CD14-positive monocyte (primary cell): ENCODE measurements around the gene RALB. TPM values are rescaled to one million over a fixed set of nuclear protein-coding genes. Genes with fewer than 3 reads are reported as not detected.
A peak's percentile ranks its signal among the peaks of the same experiment; 100 is the strongest.

Experiments used
- DNase-seq, 3 donors: peaks; one replicate each; pipeline ENCODE4 v3.0.0-alpha.2; 2011 to 2022
- H2AFZ ChIP-seq: 2 replicates; pipeline ENCODE4 v1.6.0; 2012; ENCODE audit warnings: mild to moderate bottlenecking, low read depth, low read length, inconsistent platforms; ENCODE audit not compliant: insufficient read depth, poor library complexity, severe bottlenecking
- H3K27ac ChIP-seq, 2 donors: 1 replicate in 1 of 2; 2 replicates in 1 of 2; pipeline ENCODE4 v1.5.1; 2012 to 2013; ENCODE audit warnings: low read length in 2 of 2, control low read depth in 1 of 2, inconsistent platforms in 1 of 2, low read depth in 1 of 2, mild to moderate bottlenecking in 1 of 2
- H3K27me3 ChIP-seq, 2 donors: one replicate each; pipeline versions ENCODE4 v1.6.0 to v1.6.1; 2011 to 2013; ENCODE audit warnings: low read length in 2 of 2; ENCODE audit not compliant: control insufficient read depth in 2 of 2, insufficient read depth in 2 of 2
- H3K36me3 ChIP-seq, 2 donors: replicated peaks in 1 of 2; 1 replicate in 1 of 2; 2 replicates in 1 of 2; pipeline versions ENCODE4 v1.5.1 to v1.6.1; 2012 to 2013; ENCODE audit warnings: low read length in 2 of 2, control low read depth in 1 of 2, inconsistent platforms in 1 of 2, mild to moderate bottlenecking in 1 of 2; ENCODE audit not compliant: insufficient read depth in 2 of 2, control insufficient read depth in 1 of 2
- H3K4me1 ChIP-seq, 2 donors: 1 replicate in 1 of 2; 2 replicates in 1 of 2; pipeline versions ENCODE4 v1.5.1 to v1.6.1; 2012 to 2013; ENCODE audit warnings: low read length in 2 of 2, control low read depth in 1 of 2, inconsistent platforms in 1 of 2, mild to moderate bottlenecking in 1 of 2, moderate library complexity in 1 of 2; ENCODE audit not compliant: insufficient read depth in 2 of 2, control insufficient read depth in 1 of 2
- H3K4me2 ChIP-seq: replicated peaks from 2 replicates; pipeline ENCODE3; 2012; ENCODE audit warnings: low read length, moderate library complexity, mild to moderate bottlenecking; ENCODE audit not compliant: poor library complexity, severe bottlenecking; ENCODE audit errors: extremely low read depth
- H3K4me3 ChIP-seq, 3 experiments: fragments of 200-600 bp in 1 of 3; sonication (generic) in 1 of 3; replicated peaks in 1 of 3; 1 replicate in 2 of 3; 2 replicates in 1 of 3; pipeline ENCODE4 v1.5.1; 2011 to 2013; ENCODE audit warnings: low read length in 3 of 3, mild to moderate bottlenecking in 3 of 3, control low read depth in 2 of 3, low read depth in 2 of 3, inconsistent platforms in 1 of 3, moderate library complexity in 1 of 3
- H3K79me2 ChIP-seq: 2 replicates; pipeline ENCODE4 v1.6.0; 2012; ENCODE audit warnings: mild to moderate bottlenecking, control low read depth, inconsistent platforms, low read length, moderate library complexity; ENCODE audit not compliant: insufficient read depth
- H3K9ac ChIP-seq: 2 replicates; pipeline ENCODE4 v1.6.0; 2017; ENCODE audit warnings: low read length, mild to moderate bottlenecking; ENCODE audit not compliant: insufficient read depth, poor library complexity, severe bottlenecking
- H3K9me3 ChIP-seq, 2 donors: replicated peaks in 1 of 2; 1 replicate in 1 of 2; 2 replicates in 1 of 2; pipeline versions ENCODE4 v1.5.1 to v1.6.1; 2012 to 2013; ENCODE audit warnings: low read length in 2 of 2, control low read depth in 1 of 2; ENCODE audit not compliant: control insufficient read depth in 1 of 2, insufficient read depth in 1 of 2
- H4K20me1 ChIP-seq: 2 replicates; pipeline ENCODE4 v1.6.0; 2012; ENCODE audit warnings: mild to moderate bottlenecking, low read length, control low read depth, moderate library complexity; ENCODE audit not compliant: insufficient read depth
- H3K27ac Mint-ChIP-seq, 7 donors: one replicate each; pipeline ENCODE4 v1.8.0; 2020; ENCODE audit warnings: mild to moderate bottlenecking in 7 of 7, mixed read lengths in 7 of 7, moderate library complexity in 6 of 7, inconsistent platforms in 2 of 7
- H3K27me3 Mint-ChIP-seq, 3 donors: one replicate each; pipeline ENCODE4 v1.8.0; 2021 to 2022; ENCODE audit warnings: low read depth in 3 of 3, mild to moderate bottlenecking in 3 of 3, mixed read lengths in 3 of 3, moderate library complexity in 3 of 3, inconsistent platforms in 1 of 3
- H3K36me3 Mint-ChIP-seq, 2 donors: one replicate each; pipeline ENCODE4 v1.8.0; 2020; ENCODE audit warnings: mixed read lengths in 2 of 2, inconsistent platforms in 1 of 2, mild to moderate bottlenecking in 1 of 2
- H3K4me1 Mint-ChIP-seq: one replicate; pipeline ENCODE4 v1.8.0; 2020; ENCODE audit warnings: mild to moderate bottlenecking, mixed read lengths
- H3K4me3 Mint-ChIP-seq, 2 donors: one replicate each; pipeline ENCODE4 v1.8.0; 2020; ENCODE audit warnings: mild to moderate bottlenecking in 2 of 2, mixed read lengths in 2 of 2, moderate library complexity in 1 of 2
- H3K9me3 Mint-ChIP-seq, 7 donors: one replicate each; pipeline ENCODE4 v1.8.0; 2020 to 2022; ENCODE audit warnings: mixed read lengths in 7 of 7, mild to moderate bottlenecking in 6 of 7, moderate library complexity in 6 of 7, inconsistent platforms in 2 of 7
- WGBS: methylation state at CpG from one replicate; pipeline ENCODE4 v1.1.5; 2013; ENCODE audit warnings: missing lambda C conversion rate; ENCODE audit not compliant: insufficient coverage; 5-methylcytosine and 5-hydroxymethylcytosine counted together
- intact Hi-C, 2 donors: fragments of 100-400 bp; cut with micrococcal nuclease; formaldehyde crosslinking; loops; one replicate each; pipeline versions ENCODE4 v1.15.0 to v1.15.1; 2023
- polyA plus RNA-seq, 3 donors: library from polyadenylated mRNA; depleted of rRNA in 1 of 3; unstranded in 2 of 3; stranded (reverse) in 1 of 3; fragments of 300-500 nt in 2 of 3; fragments of >200 nt in 1 of 3; fragmentation: Illumina TruSeq in 2 of 3; gene quantifications; 1 replicate in 2 of 3; 2 replicates in 1 of 3; pipeline ENCODE4 v1.2.3, GENCODE V29; 2012 to 2021
- TF ChIP-seq, protein P1 (sequence below): fragments of 200-600 bp; IDR thresholded peaks from one replicate; pipeline ENCODE4 v1.8.0; 2022; ENCODE audit warnings: antibody characterized with exemption, mild to moderate bottlenecking

RALB gene
- polyA plus RNA-seq, 3 donors: 57.2 to 163 (median 139) TPM

- whole genome bisulfite sequencing: 98% methylated on average over 13 of the region's 14 CpGs
- intact Hi-C loops: no loop called here
- no peak overlapping the region for H3K4me3 ChIP-seq
- peaks cover 19% of the 10 kb centered on the region for H3K4me1 Mint-ChIP-seq
- H3K4me1 ChIP-seq: peaks cover 13 to 18% of the 10 kb centered on the region in 2 donors
- no peak overlapping the region for H3K27ac ChIP-seq
- no peak overlapping the region for H3K9ac ChIP-seq
- H2AFZ ChIP-seq: no peak overlapping the region
- H3K36me3 ChIP-seq: peaks cover 67 to 96% of the 10 kb centered on the region in 2 donors
- TF ChIP-seq, protein P1, sequence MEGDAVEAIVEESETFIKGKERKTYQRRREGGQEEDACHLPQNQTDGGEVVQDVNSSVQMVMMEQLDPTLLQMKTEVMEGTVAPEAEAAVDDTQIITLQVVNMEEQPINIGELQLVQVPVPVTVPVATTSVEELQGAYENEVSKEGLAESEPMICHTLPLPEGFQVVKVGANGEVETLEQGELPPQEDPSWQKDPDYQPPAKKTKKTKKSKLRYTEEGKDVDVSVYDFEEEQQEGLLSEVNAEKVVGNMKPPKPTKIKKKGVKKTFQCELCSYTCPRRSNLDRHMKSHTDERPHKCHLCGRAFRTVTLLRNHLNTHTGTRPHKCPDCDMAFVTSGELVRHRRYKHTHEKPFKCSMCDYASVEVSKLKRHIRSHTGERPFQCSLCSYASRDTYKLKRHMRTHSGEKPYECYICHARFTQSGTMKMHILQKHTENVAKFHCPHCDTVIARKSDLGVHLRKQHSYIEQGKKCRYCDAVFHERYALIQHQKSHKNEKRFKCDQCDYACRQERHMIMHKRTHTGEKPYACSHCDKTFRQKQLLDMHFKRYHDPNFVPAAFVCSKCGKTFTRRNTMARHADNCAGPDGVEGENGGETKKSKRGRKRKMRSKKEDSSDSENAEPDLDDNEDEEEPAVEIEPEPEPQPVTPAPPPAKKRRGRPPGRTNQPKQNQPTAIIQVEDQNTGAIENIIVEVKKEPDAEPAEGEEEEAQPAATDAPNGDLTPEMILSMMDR: no peak
- DNase-seq: no peak
- no peaks in the 10 kb centered on the region for H3K9me3 ChIP-seq
- peaks cover 31% of the 10 kb centered on the region for H3K79me2 ChIP-seq
- no peak overlapping the region for H3K4me3 Mint-ChIP-seq
- no peaks in the 10 kb centered on the region for H3K27me3 ChIP-seq
- H3K36me3 Mint-ChIP-seq: peaks cover 78 to 81% of the 10 kb centered on the region in 2 donors
- H3K4me2 ChIP-seq: no peak overlapping the region
- peak overlapping the region in 1 of 7 donors; percentile 19 for H3K27ac Mint-ChIP-seq
- peaks cover 92% of the 10 kb centered on the region for H4K20me1 ChIP-seq
- no peaks in the 10 kb centered on the region for H3K9me3 Mint-ChIP-seq
- H3K27me3 Mint-ChIP-seq: no peaks in the 10 kb centered on the region
Measured at GRCh38 chr2:120289221-120289906, 36.7 kb downstream of the RALB start.

DNA sequence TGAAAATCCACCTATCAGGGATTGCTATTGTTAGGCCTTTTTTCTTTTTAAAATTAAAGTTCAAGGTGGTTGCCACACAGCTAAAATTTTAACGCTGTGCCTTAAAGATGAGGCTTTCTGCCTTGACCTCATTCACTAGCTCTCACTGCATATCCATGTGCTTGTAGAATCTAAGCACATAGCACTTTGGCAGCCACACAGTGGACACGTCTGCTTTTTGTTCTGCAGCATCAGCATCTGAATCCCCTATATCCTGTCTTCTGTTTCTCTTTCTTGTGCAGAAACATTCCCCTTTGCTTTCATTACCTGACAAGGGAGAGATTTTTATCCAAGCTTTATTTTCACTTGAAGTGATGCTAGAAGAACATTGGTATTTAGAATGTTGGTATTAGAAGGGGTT, 38.1 kb downstream of the RALB start:
- H3K4me3 ChIP-seq: no peak overlapping the region
- H3K27me3 ChIP-seq: no peaks in the 10 kb centered on the region
- H3K36me3 ChIP-seq: peaks cover 71 to 96% of the 10 kb centered on the region in 2 donors
- WGBS: no CpG with 5 or more reads among the region's 2 CpGs
- H3K4me3 Mint-ChIP-seq: no peak overlapping the region
- peaks cover 19% of the 10 kb centered on the region for H3K4me1 Mint-ChIP-seq
- DNase-seq: no peak
- H3K36me3 Mint-ChIP-seq: peaks cover 76 to 81% of the 10 kb centered on the region in 2 donors
- H3K79me2 ChIP-seq: peaks cover 22% of the 10 kb centered on the region
- H3K9me3 Mint-ChIP-seq: no peaks in the 10 kb centered on the region
- H4K20me1 ChIP-seq: peaks cover 78% of the 10 kb centered on the region
- H3K27ac ChIP-seq: no peak overlapping the region
- no peak overlapping the region for H3K9ac ChIP-seq
- intact Hi-C loops: no loop called here
- H3K4me1 ChIP-seq: peaks cover 13 to 18% of the 10 kb centered on the region in 2 donors
- TF ChIP-seq, protein P1: no peak
- no peaks in the 10 kb centered on the region for H3K9me3 ChIP-seq
- no peak overlapping the region for H3K27ac Mint-ChIP-seq
- H2AFZ ChIP-seq: no peak overlapping the region
- no peaks in the 10 kb centered on the region for H3K27me3 Mint-ChIP-seq
- H3K4me2 ChIP-seq: no peak overlapping the region
